Measurements from ENCODE around the gene TMEM270. TPM values are rescaled to one million over a fixed set of nuclear protein-coding genes. Genes with fewer than 3 reads are reported as not detected.

Gene TMEM270
- total and polyA plus RNA-seq, 2 of the 8 experiments (the other 6 are each of a cell fraction or from before 2014, with no cell fraction given): 0.26 TPM; not detected in 1

DNA sequence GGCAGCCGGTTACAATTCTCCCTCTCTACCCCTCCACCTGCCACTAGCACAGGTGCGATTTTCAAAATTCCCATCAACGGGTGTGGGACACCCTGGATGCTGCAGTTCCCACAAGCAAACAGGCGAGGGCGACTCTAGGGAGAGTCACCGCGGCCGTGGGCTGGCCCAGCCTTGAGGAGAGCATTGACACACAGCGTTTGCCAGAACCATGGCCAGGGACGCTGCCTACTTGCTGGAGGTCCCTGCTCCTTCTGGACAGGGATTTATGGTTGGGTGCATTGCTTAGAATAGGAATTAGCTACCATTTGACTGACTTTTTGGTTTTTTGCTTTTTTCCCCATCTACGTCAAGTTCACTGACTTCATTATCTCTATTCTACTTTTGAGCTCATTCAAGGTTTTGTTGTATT, 49.2 kb upstream of the TMEM270 start (continued):
- TF ChIP-seq HDAC2 (IDR thresholded peaks at IDR 0.05; ENCODE audit: borderline replicate concordance in 1 of 2, low read depth in 2 of 2, low read length in 2 of 2) (0 out of 4 replicates have a peak, but pooled peaks of 1 of the 2 experiments have one; percentile 34), BCL11A (IDR thresholded peaks at IDR 0.05; ENCODE audit: low read depth in 2 of 2, low read length in 2 of 2) (no peak), JUN (IDR thresholded peaks at IDR 0.05; ENCODE audit: low read depth, low read length) (no peak), MAFK (IDR thresholded peaks at IDR 0.05; ENCODE audit: low read depth, low read length) (no peak), RXRA (IDR thresholded peaks at IDR 0.05; ENCODE audit: insufficient read depth, low read depth, low read length) (no peak), KDM1A (IDR thresholded peaks at IDR 0.05; ENCODE audit: borderline replicate concordance, low read length) (no peak), RFX5 (IDR thresholded peaks at IDR 0.05; ENCODE audit: borderline replicate concordance, low read depth, low read length) (peak; percentile 28; the same call in 1 of the 2 replicates), ZNF274 (IDR thresholded peaks at IDR 0.05; ENCODE audit: borderline replicate concordance, extremely low read depth, low read length) (no peak), ASH2L (IDR thresholded peaks at IDR 0.05; ENCODE audit: low read length) (no peak), HDAC6 (IDR thresholded peaks at IDR 0.05; ENCODE audit: low read depth, low read length) (no peak), CEBPB (IDR thresholded peaks at IDR 0.05; ENCODE audit: low read depth, low read length) (no peak; the same call in 1 of the 2 replicates), TEAD4 (IDR thresholded peaks at IDR 0.05; ENCODE audit: low read depth, low read length) (no peak), YY1 (IDR thresholded peaks at IDR 0.05; ENCODE audit: low read depth, low read length) (peak; percentile 66; the same call in 1 of the 2 replicates), BACH1 (IDR thresholded peaks at IDR 0.05; ENCODE audit: low read length) (peak; percentile 73), GABPA (IDR thresholded peaks at IDR 0.05; ENCODE audit: borderline replicate concordance, insufficient read depth, low read length) (no peak), EZH2 (IDR thresholded peaks at IDR 0.05; ENCODE audit: low read depth, low read length, severe bottlenecking) (no peak), CBX8 (IDR thresholded peaks at IDR 0.05; ENCODE audit: borderline replicate concordance, low read depth, low read length) (no peak), SIX5 (IDR thresholded peaks at IDR 0.05; ENCODE audit: low read depth, low read length) (no peak), RNF2 (IDR thresholded peaks at IDR 0.05; ENCODE audit: borderline replicate concordance, low read depth, low read length, missing control alignments, poor library complexity, severe bottlenecking) (no peak), CBX5 (IDR thresholded peaks at IDR 0.05; ENCODE audit: low read depth, low read length) (no peak)
- TF ChIP-seq, protein P1, sequence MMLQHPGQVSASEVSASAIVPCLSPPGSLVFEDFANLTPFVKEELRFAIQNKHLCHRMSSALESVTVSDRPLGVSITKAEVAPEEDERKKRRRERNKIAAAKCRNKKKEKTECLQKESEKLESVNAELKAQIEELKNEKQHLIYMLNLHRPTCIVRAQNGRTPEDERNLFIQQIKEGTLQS (IDR thresholded peaks at IDR 0.05; ENCODE audit: insufficient read depth, low read depth, low read length): no peak
- TF ChIP-seq, protein P2, sequence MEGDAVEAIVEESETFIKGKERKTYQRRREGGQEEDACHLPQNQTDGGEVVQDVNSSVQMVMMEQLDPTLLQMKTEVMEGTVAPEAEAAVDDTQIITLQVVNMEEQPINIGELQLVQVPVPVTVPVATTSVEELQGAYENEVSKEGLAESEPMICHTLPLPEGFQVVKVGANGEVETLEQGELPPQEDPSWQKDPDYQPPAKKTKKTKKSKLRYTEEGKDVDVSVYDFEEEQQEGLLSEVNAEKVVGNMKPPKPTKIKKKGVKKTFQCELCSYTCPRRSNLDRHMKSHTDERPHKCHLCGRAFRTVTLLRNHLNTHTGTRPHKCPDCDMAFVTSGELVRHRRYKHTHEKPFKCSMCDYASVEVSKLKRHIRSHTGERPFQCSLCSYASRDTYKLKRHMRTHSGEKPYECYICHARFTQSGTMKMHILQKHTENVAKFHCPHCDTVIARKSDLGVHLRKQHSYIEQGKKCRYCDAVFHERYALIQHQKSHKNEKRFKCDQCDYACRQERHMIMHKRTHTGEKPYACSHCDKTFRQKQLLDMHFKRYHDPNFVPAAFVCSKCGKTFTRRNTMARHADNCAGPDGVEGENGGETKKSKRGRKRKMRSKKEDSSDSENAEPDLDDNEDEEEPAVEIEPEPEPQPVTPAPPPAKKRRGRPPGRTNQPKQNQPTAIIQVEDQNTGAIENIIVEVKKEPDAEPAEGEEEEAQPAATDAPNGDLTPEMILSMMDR (IDR thresholded peaks at IDR 0.05; ENCODE audit: control extremely low read depth in 1 of 3, insufficient read depth in 1 of 3, low read depth in 1 of 3, low read length in 3 of 3): peak; percentile 90 to 97 (median 91)
